Right atrium auricular region (tissue), 2 donors: ENCODE data around the gene KIF17. TPM values are rescaled to one million over a fixed set of nuclear protein-coding genes. Genes with fewer than 3 reads are reported as not detected.

ENCODE experiments used
- DNase-seq: peaks from one replicate; pipeline ENCODE4 v3.0.0-alpha.2; 2019; ENCODE audit warnings: low spot score
- H3K27ac ChIP-seq, 2 donors: fragments of 200-600 bp; sonication (generic); 1 replicate in 1 of 2; 2 replicates in 1 of 2; pipeline ENCODE4 v1.5.1; 2016 to 2019
- H3K27me3 ChIP-seq, 2 donors: fragments of 200-600 bp; sonication (generic); one replicate each; pipeline versions ENCODE4 v1.5.1 to v1.6.0; 2017 to 2019
- H3K36me3 ChIP-seq: fragments of 200-600 bp; sonication (generic); one replicate; pipeline ENCODE4 v1.5.1; 2016
- H3K4me1 ChIP-seq, 2 donors: fragments of 200-600 bp; sonication (generic); one replicate each; pipeline versions ENCODE4 v1.5.1 to v1.6.0; 2017 to 2019
- H3K4me3 ChIP-seq, 2 donors: fragments of 200-600 bp; sonication (generic); 1 replicate in 1 of 2; 2 replicates in 1 of 2; pipeline ENCODE4 v1.5.1; 2017 to 2019; ENCODE audit warnings: mild to moderate bottlenecking in 1 of 2, moderate library complexity in 1 of 2
- H3K9me3 ChIP-seq, 2 donors: fragments of 200-600 bp; sonication (generic); one replicate each; pipeline ENCODE4 v1.5.1; 2019
- CTCF ChIP-seq, 2 donors: fragments of 200-600 bp; sonication (generic); IDR thresholded peaks; one replicate each; pipeline ENCODE4 v1.5.1; 2019; ENCODE audit warnings: antibody characterized with exemption in 2 of 2
- total RNA-seq, 2 donors: library from RNA; depleted of rRNA; stranded (reverse); fragments of >200 nt; gene quantifications; one replicate each; pipeline ENCODE4 v1.1.0, GENCODE V29; 2016

KIF17 gene
- total RNA-seq, 2 donors from 2014 or later: 2.6 to 6.0 TPM

- H3K27ac ChIP-seq: no peak overlapping the region
- DNase-seq: no peak
- H3K9me3 ChIP-seq: no peaks in the 10 kb centered on the region
- H3K36me3 ChIP-seq: no peaks in the 10 kb centered on the region
- peaks cover 0 to 13% of the 10 kb centered on the region in 2 donors for H3K4me1 ChIP-seq
- no peak overlapping the region for H3K4me3 ChIP-seq
- H3K27me3 ChIP-seq: no peaks in the 10 kb centered on the region
- no peak for TF ChIP-seq CTCF (IDR thresholded peaks at IDR 0.05)
These were observed 17.1 kb downstream of the KIF17 start for GRCh38 chr1:20700636-20701215.

- Histone ChIP-seq H3K4me1 (peaks cover 0 to 13% of the 10 kb centered on the region in 2 donors), H3K9me3 (no peaks in the 10 kb centered on the region), H3K4me3 (no peak overlapping the region), H3K27ac (no peak overlapping the region), H3K27me3 (no peaks in the 10 kb centered on the region), H3K36me3 (no peaks in the 10 kb centered on the region)
- TF ChIP-seq CTCF (IDR thresholded peaks at IDR 0.05): no peak
- no peak for DNase-seq
These were observed 18.2 kb downstream of the KIF17 start for GRCh38 chr1:20699558-20699957.

DNA sequence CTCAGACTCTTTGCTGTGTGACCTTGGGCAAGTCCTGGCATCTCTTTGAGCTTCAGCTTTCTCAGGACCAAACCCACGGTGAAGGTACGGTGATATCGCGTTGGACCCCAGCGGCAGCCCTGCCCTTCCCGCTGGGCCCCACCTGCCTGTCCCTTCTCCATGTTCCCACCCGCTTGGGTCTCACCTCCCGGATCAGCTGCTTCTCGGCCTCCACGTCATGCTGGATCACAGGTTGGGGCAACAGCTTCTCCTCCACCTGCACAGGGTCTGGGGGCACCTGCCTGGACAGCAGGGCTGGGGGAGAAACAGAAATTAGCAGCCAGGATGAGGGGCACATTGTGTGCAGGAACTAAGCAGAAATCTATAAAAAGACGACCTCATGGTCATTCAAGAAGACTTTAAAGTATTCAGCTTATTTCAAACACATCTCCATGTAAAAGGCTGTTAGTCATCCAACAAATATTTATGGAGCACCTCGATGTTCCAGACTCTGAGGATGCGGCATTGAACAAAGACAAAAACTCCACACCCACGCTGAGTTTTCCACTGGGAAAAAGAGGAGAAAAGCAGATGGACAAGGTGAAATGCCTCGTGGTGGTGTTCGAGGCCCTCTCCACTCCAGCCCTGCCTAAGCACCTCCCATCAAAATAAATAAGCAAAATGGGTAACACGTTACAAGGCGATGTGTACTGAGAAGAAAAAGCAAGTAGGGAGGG lies 19.5 kb downstream of the KIF17 start:
- no peak for TF ChIP-seq CTCF (IDR thresholded peaks at IDR 0.05)
- no peaks in the 10 kb centered on the region for H3K36me3 ChIP-seq
- no peak for DNase-seq
- H3K27me3 ChIP-seq: no peaks in the 10 kb centered on the region
- no peak overlapping the region for H3K27ac ChIP-seq
- no peaks in the 10 kb centered on the region for H3K9me3 ChIP-seq
- peaks cover 0 to 13% of the 10 kb centered on the region in 2 donors for H3K4me1 ChIP-seq
- no peak overlapping the region for H3K4me3 ChIP-seq

DNA sequence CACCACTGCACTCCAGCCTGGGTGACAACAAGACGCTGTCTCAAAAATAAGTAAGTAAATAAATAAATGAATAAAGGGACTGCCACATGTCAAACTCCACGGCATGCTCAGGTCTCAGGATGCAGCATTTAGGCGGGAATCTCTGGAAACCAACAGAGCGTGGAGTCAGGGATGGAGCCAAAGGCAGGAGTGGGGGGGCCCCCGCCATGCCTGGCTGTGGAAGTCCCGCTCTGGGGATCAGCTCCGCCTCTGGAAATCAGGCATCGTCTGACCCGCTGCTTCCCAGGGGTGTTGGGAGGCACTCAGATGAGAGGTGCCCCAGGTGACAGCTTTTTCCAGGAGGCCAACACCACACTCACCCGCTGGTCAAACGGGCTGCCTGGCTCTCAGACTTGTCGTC lies 20.2 kb downstream of the KIF17 start:
- DNase-seq: no peak
- Histone ChIP-seq H3K9me3 (no peaks in the 10 kb centered on the region), H3K27me3 (no peaks in the 10 kb centered on the region), H3K27ac (peak overlapping the region; percentile 71 to 83), H3K4me1 (peaks cover 0 to 13% of the 10 kb centered on the region in 2 donors), H3K36me3 (no peaks in the 10 kb centered on the region), H3K4me3 (no peak overlapping the region)
- TF ChIP-seq CTCF (IDR thresholded peaks at IDR 0.05): no peak

- no peaks in the 10 kb centered on the region for H3K9me3 ChIP-seq
- H3K27me3 ChIP-seq: no peaks in the 10 kb centered on the region
- peak; percentile 87 for DNase-seq
- H3K36me3 ChIP-seq: no peaks in the 10 kb centered on the region
- H3K27ac ChIP-seq: peak overlapping the region; percentile 71 to 83
- TF ChIP-seq CTCF (IDR thresholded peaks at IDR 0.05): peak; percentile 90 to 95
- H3K4me1 ChIP-seq: peaks cover 0 to 13% of the 10 kb centered on the region in 2 donors
- H3K4me3 ChIP-seq: peak overlapping the region; percentile 53 to 60
These were observed 21.1 kb downstream of the KIF17 start for GRCh38 chr1:20696397-20697333.
